Duodenal mucosa (tissue), 2 donors: Measurements from ENCODE around the gene CACNG8.
A peak's percentile ranks its signal among the peaks of the same experiment; 100 is the strongest.

Source experiments
- H3K27ac ChIP-seq: one replicate; pipeline ENCODE4 v1.7.0; 2013; ENCODE audit warnings: low read depth, low read length
- H3K27me3 ChIP-seq, 2 donors: one replicate each; pipeline ENCODE4 v1.7.0; 2013; ENCODE audit warnings: low read length in 2 of 2, control low read depth in 1 of 2; ENCODE audit not compliant: insufficient read depth in 2 of 2, control insufficient read depth in 1 of 2
- H3K36me3 ChIP-seq, 2 donors: one replicate each; pipeline ENCODE4 v1.7.0; 2013; ENCODE audit warnings: low read length in 2 of 2, control low read depth in 1 of 2; ENCODE audit not compliant: insufficient read depth in 2 of 2, control insufficient read depth in 1 of 2
- H3K4me1 ChIP-seq, 2 donors: one replicate each; pipeline ENCODE4 v1.7.0; 2013; ENCODE audit warnings: low read length in 2 of 2, control low read depth in 1 of 2; ENCODE audit not compliant: insufficient read depth in 2 of 2, control insufficient read depth in 1 of 2
- H3K4me3 ChIP-seq, 2 donors: one replicate each; pipeline ENCODE4 v1.7.0; 2013; ENCODE audit warnings: low read length in 2 of 2, low read depth in 1 of 2
- H3K9ac ChIP-seq, 2 donors: one replicate each; pipeline ENCODE4 v1.7.0; 2013; ENCODE audit warnings: low read length in 2 of 2, low read depth in 1 of 2
- H3K9me3 ChIP-seq, 2 donors: one replicate each; pipeline ENCODE4 v1.7.0; 2013; ENCODE audit warnings: low read length in 2 of 2, control low read depth in 1 of 2; ENCODE audit not compliant: control insufficient read depth in 1 of 2

Gene CACNG8

GRCh38 chr19:53980539-53981375 lies 18.0 kb downstream of the CACNG8 start:
- Histone ChIP-seq H3K4me1 (peaks cover 0 to 11% of the 10 kb centered on the region in 2 donors), H3K27ac (no peak overlapping the region), H3K36me3 (no peaks in the 10 kb centered on the region), H3K9me3 (no peaks in the 10 kb centered on the region), H3K27me3 (peaks cover 26 to 36% of the 10 kb centered on the region in 2 donors), H3K9ac (no peak overlapping the region), H3K4me3 (peak overlapping the region; percentile 21 to 29)

- Histone ChIP-seq H3K9me3 (no peaks in the 10 kb centered on the region), H3K4me3 (peak overlapping the region in 1 of 2 donors; percentile 15), H3K36me3 (no peaks in the 10 kb centered on the region), H3K27ac (no peak overlapping the region), H3K27me3 (peaks cover 26 to 36% of the 10 kb centered on the region in 2 donors), H3K9ac (no peak overlapping the region), H3K4me1 (peaks cover 0 to 11% of the 10 kb centered on the region in 2 donors)
Measured at GRCh38 chr19:53981376-53981951, 18.7 kb downstream of the CACNG8 start.

- peaks cover 0 to 11% of the 10 kb centered on the region in 2 donors for H3K4me1 ChIP-seq
- peaks cover 26 to 36% of the 10 kb centered on the region in 2 donors for H3K27me3 ChIP-seq
- no peak overlapping the region for H3K9ac ChIP-seq
- H3K36me3 ChIP-seq, result no peaks in the 10 kb centered on the region
- H3K4me3 ChIP-seq, result peak overlapping the region in 1 of 2 donors; percentile 36
- no peaks in the 10 kb centered on the region for H3K9me3 ChIP-seq
- no peak overlapping the region for H3K27ac ChIP-seq
Measured at GRCh38 chr19:53982001-53982451, 19.3 kb downstream of the CACNG8 start.

- peaks cover 0 to 11% of the 10 kb centered on the region in 2 donors for H3K4me1 ChIP-seq
- H3K27ac ChIP-seq, result no peak overlapping the region
- no peak overlapping the region for H3K9ac ChIP-seq
- no peak overlapping the region for H3K4me3 ChIP-seq
- H3K9me3 ChIP-seq, result no peaks in the 10 kb centered on the region
- peaks cover 29 to 36% of the 10 kb centered on the region in 2 donors for H3K27me3 ChIP-seq
- H3K36me3 ChIP-seq, result no peaks in the 10 kb centered on the region
Measured at GRCh38 chr19:53982611-53983010, 19.9 kb downstream of the CACNG8 start.

- Histone ChIP-seq H3K36me3 (no peaks in the 10 kb centered on the region), H3K4me3 (no peak overlapping the region), H3K27me3 (peaks cover 26 to 30% of the 10 kb centered on the region in 2 donors), H3K9me3 (no peaks in the 10 kb centered on the region), H3K4me1 (peaks cover 0 to 9% of the 10 kb centered on the region in 2 donors), H3K27ac (no peak overlapping the region), H3K9ac (no peak overlapping the region)
Measured at GRCh38 chr19:53983457-53984289, 20.9 kb downstream of the CACNG8 start.

GRCh38 chr19:53985863-53986262 lies 23.1 kb downstream of the CACNG8 start:
- Histone ChIP-seq H3K27me3 (peaks cover 17% of the 10 kb centered on the region in 2 donors), H3K9ac (no peak overlapping the region), H3K4me1 (peaks cover 0 to 9% of the 10 kb centered on the region in 2 donors), H3K4me3 (no peak overlapping the region), H3K27ac (no peak overlapping the region), H3K9me3 (no peaks in the 10 kb centered on the region), H3K36me3 (no peaks in the 10 kb centered on the region)

- H3K9ac ChIP-seq, result no peak overlapping the region
- H3K4me1 ChIP-seq, result no peaks in the 10 kb centered on the region
- peaks cover 15 to 19% of the 10 kb centered on the region in 2 donors for H3K27me3 ChIP-seq
- no peaks in the 10 kb centered on the region for H3K36me3 ChIP-seq
- H3K4me3 ChIP-seq, result no peak overlapping the region
- H3K9me3 ChIP-seq, result no peaks in the 10 kb centered on the region
- H3K27ac ChIP-seq, result no peak overlapping the region
Measured at GRCh38 chr19:53988981-53989380, 26.2 kb downstream of the CACNG8 start.

GRCh38 chr19:53989600-53990533 lies 27.1 kb downstream of the CACNG8 start:
- Histone ChIP-seq H3K27me3 (peaks cover 19 to 24% of the 10 kb centered on the region in 2 donors), H3K9me3 (no peaks in the 10 kb centered on the region), H3K9ac (no peak overlapping the region), H3K4me3 (no peak overlapping the region), H3K36me3 (no peaks in the 10 kb centered on the region), H3K27ac (no peak overlapping the region), H3K4me1 (no peaks in the 10 kb centered on the region)
